Breast epithelium (tissue), 3 donors: ENCODE results near the gene TMEM164.

Source experiments
- POLR2A ChIP-seq: fragments of 450-650 bp; IDR thresholded peaks from one replicate; pipeline ENCODE4 v1.6.1; 2016; ENCODE audit warnings: antibody characterized with exemption, mild to moderate bottlenecking, moderate library complexity
- POLR2AphosphoS5 ChIP-seq, 3 donors: sonication (generic); formaldehyde crosslinking; IDR thresholded peaks; one replicate each; pipeline ENCODE4 v1.6.1; 2017; ENCODE audit warnings: antibody characterized with exemption in 3 of 3
- TF ChIP-seq, protein P1 (sequence below), 3 donors: fragments of 450-650 bp; IDR thresholded peaks; one replicate each; pipeline ENCODE4 v1.5.1; 2016 to 2017; ENCODE audit warnings: antibody characterized with exemption in 3 of 3, mild to moderate bottlenecking in 3 of 3, moderate library complexity in 3 of 3

DNA sequence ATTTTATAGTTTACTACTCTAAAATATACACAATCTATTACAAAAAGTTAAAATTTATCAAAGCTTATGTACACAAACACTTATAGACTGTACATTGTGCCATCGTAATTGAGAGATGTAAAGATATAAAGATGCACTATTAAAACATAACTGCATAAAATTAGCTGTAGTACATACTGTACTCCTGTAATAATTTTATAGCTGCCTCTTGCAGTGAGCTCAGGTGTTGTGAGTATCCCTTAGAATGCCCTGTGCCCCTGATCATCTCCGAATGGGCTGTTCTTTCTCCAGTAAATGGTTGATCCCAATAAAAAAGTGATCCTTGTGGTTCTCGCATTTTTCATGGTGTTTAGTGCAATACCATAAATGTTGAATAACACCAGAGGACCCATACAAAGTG is 101.2 kb downstream of the TMEM164 start:
- TF ChIP-seq, protein P1, sequence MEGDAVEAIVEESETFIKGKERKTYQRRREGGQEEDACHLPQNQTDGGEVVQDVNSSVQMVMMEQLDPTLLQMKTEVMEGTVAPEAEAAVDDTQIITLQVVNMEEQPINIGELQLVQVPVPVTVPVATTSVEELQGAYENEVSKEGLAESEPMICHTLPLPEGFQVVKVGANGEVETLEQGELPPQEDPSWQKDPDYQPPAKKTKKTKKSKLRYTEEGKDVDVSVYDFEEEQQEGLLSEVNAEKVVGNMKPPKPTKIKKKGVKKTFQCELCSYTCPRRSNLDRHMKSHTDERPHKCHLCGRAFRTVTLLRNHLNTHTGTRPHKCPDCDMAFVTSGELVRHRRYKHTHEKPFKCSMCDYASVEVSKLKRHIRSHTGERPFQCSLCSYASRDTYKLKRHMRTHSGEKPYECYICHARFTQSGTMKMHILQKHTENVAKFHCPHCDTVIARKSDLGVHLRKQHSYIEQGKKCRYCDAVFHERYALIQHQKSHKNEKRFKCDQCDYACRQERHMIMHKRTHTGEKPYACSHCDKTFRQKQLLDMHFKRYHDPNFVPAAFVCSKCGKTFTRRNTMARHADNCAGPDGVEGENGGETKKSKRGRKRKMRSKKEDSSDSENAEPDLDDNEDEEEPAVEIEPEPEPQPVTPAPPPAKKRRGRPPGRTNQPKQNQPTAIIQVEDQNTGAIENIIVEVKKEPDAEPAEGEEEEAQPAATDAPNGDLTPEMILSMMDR (IDR thresholded peaks at IDR 0.05) = no peak
- TF ChIP-seq POLR2A = no peak
- no peak for TF ChIP-seq POLR2AphosphoS5 (IDR thresholded peaks at IDR 0.05)
